Astrocyte of the spinal cord (primary cell): ENCODE results near the gene PAPPA.

ENCODE experiments used
- DNase-seq: peaks from one replicate; pipeline ENCODE4 v3.0.0; 2011; ENCODE audit warnings: low read depth, low spot score
- H3K4me3 ChIP-seq: 2 replicates; pipeline ENCODE4 v1.5.1; 2011; ENCODE audit warnings: low read depth, mild to moderate bottlenecking, low read length, moderate library complexity
- CTCF ChIP-seq: IDR thresholded peaks from 2 replicates; pipeline ENCODE4 v1.5.1; 2012; ENCODE audit warnings: low read depth, mild to moderate bottlenecking, low read length, inconsistent platforms
- in situ Hi-C: cut with HindIII; loops from 2 replicates; pipeline ENCODE4 v1.10.0; 2017; ENCODE audit warnings: low sequenced_read_pairs

The PAPPA gene

GRCh38 chr9:116333254-116333653 lies 179.7 kb downstream of the PAPPA start:
- in situ Hi-C loops: no loop called here
- DNase-seq: no peak
- no peak for TF ChIP-seq CTCF
- no peak overlapping the region for H3K4me3 ChIP-seq

- no peak for TF ChIP-seq CTCF
- in situ Hi-C loops: no loop called here
- no peak overlapping the region for H3K4me3 ChIP-seq
- no peak for DNase-seq
Measured at GRCh38 chr9:116334546-116335150, 181.1 kb downstream of the PAPPA start.

GRCh38 chr9:116335392-116335791 lies 181.8 kb downstream of the PAPPA start:
- no peak for TF ChIP-seq CTCF
- in situ Hi-C loops: no loop called here
- DNase-seq: no peak
- H3K4me3 ChIP-seq: no peak overlapping the region

- no peak overlapping the region for H3K4me3 ChIP-seq
- in situ Hi-C loops: no loop called here
- no peak for TF ChIP-seq CTCF
- DNase-seq: no peak
Measured at GRCh38 chr9:116336133-116336862, 182.7 kb downstream of the PAPPA start.

- no peak overlapping the region for H3K4me3 ChIP-seq
- TF ChIP-seq CTCF: no peak
- in situ Hi-C loops: no loop called here
- peak; percentile 57 for DNase-seq
Measured at GRCh38 chr9:116337015-116337414, 183.4 kb downstream of the PAPPA start.

GRCh38 chr9:116340270-116340669 lies 186.7 kb downstream of the PAPPA start:
- TF ChIP-seq CTCF: no peak
- in situ Hi-C loops: no loop called here

More at GRCh38 chr9:116340270-116340669, 186.7 kb downstream of the PAPPA start:
- no peak overlapping the region for H3K4me3 ChIP-seq
- DNase-seq: no peak
